ENCODE results near the gene FAM81B.

- no peak for TF ChIP-seq CTCF (IDR thresholded peaks at IDR 0.05)
- TF ChIP-seq JUN (CRISPR knock-in tag; IDR thresholded peaks at IDR 0.05): no peak
- no peak for TF ChIP-seq IRF2 (CRISPR knock-in tag; IDR thresholded peaks at IDR 0.05; ENCODE audit: borderline replicate concordance, low read depth)
- no peak for TF ChIP-seq FOXP4 (CRISPR knock-in tag; IDR thresholded peaks at IDR 0.05)
- TF ChIP-seq ZNF263 (CRISPR knock-in tag; IDR thresholded peaks at IDR 0.05; ENCODE audit: low read depth): no peak
- TF ChIP-seq ATF6 (CRISPR knock-in tag; IDR thresholded peaks at IDR 0.05): no peak
- TF ChIP-seq TEAD1 (CRISPR knock-in tag; IDR thresholded peaks at IDR 0.05): no peak
- TF ChIP-seq ATF3 (CRISPR knock-in tag; conservative IDR thresholded peaks at IDR 0.05): no peak
- no peak for TF ChIP-seq USF1 (CRISPR knock-in tag; IDR thresholded peaks at IDR 0.05)
- no peak for TF ChIP-seq NFE2L1 (CRISPR knock-in tag; IDR thresholded peaks at IDR 0.05)
- no peak for TF ChIP-seq TEAD4 (CRISPR knock-in tag; IDR thresholded peaks at IDR 0.05)
- TF ChIP-seq ESRRA (CRISPR knock-in tag; IDR thresholded peaks at IDR 0.05; ENCODE audit: borderline replicate concordance): no peak
- TF ChIP-seq KAT7 (CRISPR knock-in tag; IDR thresholded peaks at IDR 0.05; ENCODE audit: borderline replicate concordance): no peak
- TF ChIP-seq STAT6 (CRISPR knock-in tag; conservative IDR thresholded peaks at IDR 0.05; ENCODE audit: low read depth): no peak
Measured at GRCh38 chr5:95358848-95359247, 32.3 kb upstream of the FAM81B start.
